GM20000 (cell line): ENCODE results near the gene CHN2.

Experiments used
- DNase-seq: peaks from one replicate; pipeline ENCODE4 v3.0.0; 2012; ENCODE audit warnings: low spot score
- TF ChIP-seq, protein P1 (sequence below): IDR thresholded peaks from 2 replicates; pipeline ENCODE4 v1.5.1; 2012; ENCODE audit warnings: mild to moderate bottlenecking, control low read depth; ENCODE audit errors: extremely low read depth, missing control alignments

Gene CHN2

DNA sequence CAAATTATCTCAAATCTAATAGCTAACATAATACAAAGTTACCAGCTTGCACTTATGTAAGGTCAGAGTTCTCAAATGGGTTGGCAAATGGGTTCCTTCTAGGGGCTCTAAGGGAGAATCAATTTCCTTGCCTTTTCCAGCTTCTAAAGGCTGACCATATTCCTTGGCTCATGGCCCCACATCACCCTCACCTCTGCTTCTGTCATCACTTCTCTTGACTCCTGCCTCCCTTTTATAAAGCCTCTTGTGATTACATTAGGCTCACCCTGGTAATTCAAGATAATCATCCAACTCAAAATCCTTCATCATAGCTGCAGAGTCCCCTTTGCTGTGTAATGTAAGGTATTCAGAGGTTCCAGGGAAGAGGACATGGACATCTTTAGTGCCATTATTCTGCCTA, 42.1 kb downstream of the CHN2 start:
- DNase-seq, result no peak
- TF ChIP-seq, protein P1, sequence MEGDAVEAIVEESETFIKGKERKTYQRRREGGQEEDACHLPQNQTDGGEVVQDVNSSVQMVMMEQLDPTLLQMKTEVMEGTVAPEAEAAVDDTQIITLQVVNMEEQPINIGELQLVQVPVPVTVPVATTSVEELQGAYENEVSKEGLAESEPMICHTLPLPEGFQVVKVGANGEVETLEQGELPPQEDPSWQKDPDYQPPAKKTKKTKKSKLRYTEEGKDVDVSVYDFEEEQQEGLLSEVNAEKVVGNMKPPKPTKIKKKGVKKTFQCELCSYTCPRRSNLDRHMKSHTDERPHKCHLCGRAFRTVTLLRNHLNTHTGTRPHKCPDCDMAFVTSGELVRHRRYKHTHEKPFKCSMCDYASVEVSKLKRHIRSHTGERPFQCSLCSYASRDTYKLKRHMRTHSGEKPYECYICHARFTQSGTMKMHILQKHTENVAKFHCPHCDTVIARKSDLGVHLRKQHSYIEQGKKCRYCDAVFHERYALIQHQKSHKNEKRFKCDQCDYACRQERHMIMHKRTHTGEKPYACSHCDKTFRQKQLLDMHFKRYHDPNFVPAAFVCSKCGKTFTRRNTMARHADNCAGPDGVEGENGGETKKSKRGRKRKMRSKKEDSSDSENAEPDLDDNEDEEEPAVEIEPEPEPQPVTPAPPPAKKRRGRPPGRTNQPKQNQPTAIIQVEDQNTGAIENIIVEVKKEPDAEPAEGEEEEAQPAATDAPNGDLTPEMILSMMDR, result no peak

- TF ChIP-seq, protein P1, result no peak
- no peak for DNase-seq
Measured at GRCh38 chr7:29237489-29237888, 42.9 kb downstream of the CHN2 start.

- no peak for DNase-seq
- TF ChIP-seq, protein P1, result peak; percentile 10
Measured at GRCh38 chr7:29239638-29240037, 45.1 kb downstream of the CHN2 start.

DNA sequence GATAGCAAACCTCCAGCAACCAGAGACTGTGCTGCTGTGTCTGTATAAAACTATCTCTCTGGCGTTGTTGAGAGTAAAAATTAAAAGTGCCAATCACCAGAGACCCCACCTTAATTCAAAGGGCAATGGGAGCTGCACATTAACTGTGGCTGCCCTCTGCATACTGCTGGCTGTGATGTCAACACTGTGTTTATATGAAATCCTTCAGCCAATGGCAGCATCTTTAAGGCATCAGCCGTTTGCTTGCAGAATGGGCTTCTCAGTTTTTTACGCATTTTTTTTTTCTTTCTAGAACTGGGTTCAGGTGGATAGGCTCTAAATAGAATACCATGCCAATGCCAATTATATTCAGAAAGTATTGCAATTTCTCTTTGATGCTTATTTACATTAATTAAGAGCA, 47.7 kb downstream of the CHN2 start:
- TF ChIP-seq, protein P1, result no peak
- DNase-seq, result no peak

DNA sequence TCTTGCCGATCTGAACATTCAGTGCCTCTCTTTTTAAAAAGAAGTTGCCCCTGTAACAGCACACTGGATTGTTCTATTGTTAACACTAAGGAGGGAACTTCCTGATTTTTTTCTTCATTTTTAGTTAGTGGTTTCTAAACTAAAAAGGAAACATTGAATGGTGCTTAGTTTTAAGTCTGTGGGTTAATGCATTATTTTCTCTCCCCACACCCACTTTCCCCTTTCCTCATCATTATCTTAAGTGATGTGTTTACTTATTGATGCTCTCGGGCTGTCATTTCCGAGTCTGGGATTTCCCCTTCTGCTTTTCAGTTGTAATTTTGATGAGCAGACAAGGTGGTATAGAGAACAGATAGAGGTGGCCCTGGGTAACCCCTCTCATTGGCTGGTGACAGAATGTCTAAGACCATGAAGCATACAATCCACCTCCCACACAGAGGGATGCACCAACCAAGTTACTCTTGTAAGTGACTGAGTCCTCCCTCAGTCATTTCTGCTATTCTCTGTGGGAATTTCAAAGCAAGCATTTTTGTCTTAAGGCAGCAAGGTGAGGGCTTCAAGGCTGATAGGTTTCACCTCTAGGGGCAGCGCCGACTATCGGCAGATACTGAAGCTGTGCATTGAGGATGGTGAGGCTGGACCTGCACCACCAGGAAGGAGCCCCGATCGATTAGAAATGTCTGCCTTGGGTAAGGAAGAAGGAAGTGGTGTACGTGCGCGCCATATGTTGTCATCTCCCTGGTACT, 49.5 kb downstream of the CHN2 start:
- DNase-seq, result no peak
- TF ChIP-seq, protein P1, result no peak

- TF ChIP-seq, protein P1, result no peak
- DNase-seq, result no peak
Measured at GRCh38 chr7:29247224-29247962, 52.8 kb downstream of the CHN2 start.

DNA sequence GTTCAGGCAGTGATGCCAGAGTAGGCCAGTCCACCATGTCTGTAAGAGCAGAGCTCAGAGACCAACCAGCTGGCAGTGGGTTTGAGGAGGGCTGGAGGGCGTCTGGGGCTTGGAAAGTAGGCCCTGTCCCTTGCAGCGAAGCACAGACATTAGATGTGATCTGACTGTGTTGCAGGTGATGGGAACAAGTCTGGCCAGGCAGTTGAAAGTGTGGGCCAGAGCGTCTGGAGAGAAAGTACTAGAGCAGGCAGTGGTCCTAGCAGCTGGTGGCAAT, 53.3 kb downstream of the CHN2 start:
- TF ChIP-seq, protein P1, result no peak
- no peak for DNase-seq
